CD4-positive, alpha-beta T cell treated with Interleukin-10 for 1 hour (primary cell): ENCODE results near the gene SUSD1.
"Not testable (repeated sequence)": the region's sequence is repeated elsewhere in the genome, so short reads cannot be mapped to it uniquely, and the experiment has no call there.

Experiments
- DNase-seq: peaks from one replicate; pipeline ENCODE4 v3.0.0-alpha.2; 2020

Gene SUSD1

DNA sequence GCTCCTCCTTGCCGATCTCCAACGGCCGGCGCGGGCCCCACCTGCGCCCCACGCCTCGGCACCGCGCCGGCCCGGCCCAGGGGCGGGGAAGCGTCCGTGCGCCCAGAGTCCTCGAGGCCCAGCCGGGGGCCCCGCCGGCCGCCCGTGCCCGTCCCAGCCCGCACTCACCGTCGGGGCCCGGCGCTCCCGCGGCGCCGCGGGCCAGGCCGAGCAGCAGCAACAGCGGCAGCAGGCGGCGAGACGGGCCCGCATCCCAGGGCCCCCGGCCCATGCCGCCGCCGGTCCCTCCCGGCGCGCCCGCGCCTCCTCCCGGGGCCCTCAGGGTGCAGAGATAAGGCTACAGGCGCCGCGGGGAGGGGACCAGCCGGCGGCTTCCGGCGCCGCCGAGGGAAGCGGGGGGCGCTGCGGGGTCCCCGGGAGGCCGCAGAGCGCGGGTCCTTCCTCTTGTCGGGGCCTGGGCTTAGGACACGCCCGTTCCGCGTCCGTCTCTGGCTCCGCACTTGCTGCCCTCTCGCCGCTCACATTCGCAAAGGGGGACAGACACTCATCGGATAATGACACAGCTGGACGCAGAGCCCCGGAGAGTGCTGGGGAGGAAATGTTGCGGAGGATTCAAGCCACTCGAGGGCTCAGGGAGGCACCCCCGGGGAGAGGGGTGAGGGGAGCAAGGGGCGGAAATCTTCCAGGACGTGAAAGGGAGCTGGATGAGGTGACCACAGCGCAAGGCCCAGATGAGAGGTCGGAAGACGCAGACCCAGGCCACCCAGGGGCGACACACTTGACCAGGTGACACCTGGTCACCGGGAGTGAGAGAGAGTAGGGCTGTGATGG is at the start of gene SUSD1:
TSS of gene SUSD1 (minus strand) at position 333 of the 831 bp plus-strand sequence. CDS start at position 271, 62 bp downstream.
- peak; percentile 49 for DNase-seq

DNA sequence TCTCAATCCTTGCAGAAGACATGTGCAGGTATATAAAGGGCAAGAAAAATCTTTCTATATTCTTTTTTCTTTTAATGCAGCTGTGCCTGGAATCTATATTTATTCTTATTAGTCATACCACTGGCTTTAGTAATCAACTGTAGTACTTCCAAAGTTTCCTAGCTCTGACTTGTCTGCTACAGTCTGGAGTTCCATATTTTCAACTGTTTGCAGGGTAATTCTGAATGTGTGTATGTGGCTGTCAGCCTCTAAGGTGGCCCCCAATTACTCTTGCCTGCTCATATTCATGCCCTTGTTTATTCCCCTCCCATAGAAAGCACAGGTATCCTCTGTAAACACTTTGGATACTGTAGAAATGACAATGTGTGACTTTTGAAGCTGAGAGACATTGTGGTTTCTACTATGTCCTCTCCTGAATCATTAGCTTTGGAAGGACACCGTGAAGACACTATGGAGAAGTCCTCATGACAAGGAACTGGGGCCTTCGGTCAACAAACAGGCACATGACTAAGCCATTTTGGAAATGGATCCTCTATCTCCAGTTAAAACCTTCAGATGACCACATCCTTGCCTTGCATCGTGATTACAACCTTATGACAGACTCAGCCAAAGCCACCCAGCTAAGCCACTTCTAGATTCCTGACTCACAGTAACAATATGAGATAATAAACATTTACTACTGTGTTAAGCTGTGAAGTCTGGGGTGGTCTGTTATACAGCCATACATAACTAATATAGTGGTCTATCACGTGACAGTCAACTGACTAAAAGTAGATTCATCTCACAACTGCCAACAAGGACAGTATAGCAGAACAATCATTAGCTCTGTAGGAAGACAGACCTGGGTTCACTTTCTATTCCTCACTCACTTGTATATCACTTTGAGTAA is 49.5 kb upstream of the SUSD1 start:
- no peak for DNase-seq

DNA sequence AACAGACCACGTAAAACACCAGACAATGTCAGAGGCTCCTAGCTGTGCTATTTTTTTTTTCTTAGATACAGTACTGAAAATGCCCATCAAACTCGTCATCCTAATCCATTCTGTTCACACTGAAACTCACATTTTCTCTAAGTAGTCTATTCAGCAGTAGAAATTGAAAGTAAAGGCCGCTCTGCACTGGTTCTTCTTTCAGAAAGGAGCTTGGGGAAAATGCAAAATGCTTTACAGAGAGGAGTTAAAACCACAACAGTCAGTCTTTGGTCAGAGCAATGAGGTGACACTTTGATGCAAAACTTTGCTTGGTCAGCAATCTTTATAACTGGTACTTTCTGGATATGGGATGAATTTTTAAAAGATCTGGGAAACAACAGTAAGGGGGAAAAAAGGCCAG is 43.8 kb upstream of the SUSD1 start:
- DNase-seq = peak; percentile 32

DNA sequence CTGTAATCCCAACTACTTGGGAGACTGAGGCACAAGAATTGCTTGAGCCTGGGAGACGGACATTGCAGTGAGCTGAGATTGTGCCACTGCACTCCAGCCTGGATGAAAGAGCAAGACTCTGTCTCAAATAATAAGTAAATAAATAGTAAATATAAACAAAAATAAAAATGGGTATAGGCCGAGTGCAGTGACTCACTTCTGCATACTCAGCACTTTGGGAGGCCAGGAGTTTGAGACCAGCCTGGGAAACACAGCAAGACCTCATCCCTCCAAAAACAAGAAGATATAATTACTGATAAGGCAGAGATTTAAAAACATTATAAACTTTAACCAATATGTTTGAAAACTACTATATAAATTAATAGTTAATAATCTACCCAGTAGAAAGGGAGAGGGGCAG is 37.8 kb upstream of the SUSD1 start:
- no peak for DNase-seq

DNA sequence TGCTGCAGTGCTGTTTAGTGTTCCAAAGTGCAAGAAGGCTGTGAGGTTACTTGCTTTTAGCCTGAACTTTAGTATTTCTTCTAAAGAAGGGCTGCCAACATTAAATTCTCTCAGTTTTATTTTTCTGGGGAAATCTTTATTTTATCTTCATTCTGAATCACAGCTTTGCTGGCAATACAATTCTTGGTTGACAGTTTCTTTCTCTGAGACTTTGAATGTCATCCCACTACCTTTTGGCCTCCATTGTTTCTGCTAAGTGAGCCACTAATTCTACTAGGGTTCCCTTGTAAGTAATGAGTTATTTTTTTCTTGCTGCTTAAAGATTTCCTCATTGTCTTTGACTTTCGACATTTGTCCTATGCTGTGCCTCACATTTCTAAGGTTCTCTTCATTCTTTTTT is 32.4 kb upstream of the SUSD1 start:
- no peak for DNase-seq

DNA sequence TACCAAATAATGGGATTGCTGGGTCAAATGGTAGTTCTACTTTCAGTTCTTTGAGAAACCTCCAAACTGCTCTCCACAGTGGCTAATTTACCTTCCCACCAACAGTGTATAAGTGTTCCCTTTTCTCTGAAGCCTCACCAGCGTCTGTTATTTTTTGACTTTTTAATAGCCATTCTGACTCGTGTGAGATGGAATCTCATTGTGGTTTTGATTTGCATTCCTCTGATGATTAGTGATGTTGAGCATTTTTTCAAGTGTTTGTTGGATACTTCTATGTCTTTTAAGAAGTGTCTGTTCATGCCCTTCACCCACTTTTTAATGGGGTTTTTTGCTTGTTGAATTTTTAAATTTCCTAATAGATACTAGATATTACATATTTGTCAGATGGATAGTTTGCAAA is 28.4 kb upstream of the SUSD1 start:
- no peak for DNase-seq

DNA sequence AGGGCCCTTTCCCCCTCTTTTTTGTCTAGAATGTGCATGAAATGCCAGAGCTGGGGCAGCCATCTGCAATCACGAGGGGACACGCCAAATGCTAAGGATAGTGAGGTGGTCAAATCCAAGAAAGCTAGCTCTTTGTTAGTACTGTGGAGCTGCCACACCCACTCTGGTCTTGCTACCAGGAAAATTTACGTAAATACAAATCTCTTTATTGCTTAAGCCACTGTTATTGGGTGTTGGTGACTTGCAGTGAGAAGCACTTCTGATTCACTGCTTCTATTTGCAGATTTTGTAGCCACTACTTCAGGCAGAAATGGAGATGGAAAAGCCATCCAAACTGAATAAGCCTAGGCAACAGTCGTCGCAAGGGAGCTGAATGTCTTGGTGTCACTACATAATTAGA is 25.6 kb upstream of the SUSD1 start:
- no peak for DNase-seq

DNA sequence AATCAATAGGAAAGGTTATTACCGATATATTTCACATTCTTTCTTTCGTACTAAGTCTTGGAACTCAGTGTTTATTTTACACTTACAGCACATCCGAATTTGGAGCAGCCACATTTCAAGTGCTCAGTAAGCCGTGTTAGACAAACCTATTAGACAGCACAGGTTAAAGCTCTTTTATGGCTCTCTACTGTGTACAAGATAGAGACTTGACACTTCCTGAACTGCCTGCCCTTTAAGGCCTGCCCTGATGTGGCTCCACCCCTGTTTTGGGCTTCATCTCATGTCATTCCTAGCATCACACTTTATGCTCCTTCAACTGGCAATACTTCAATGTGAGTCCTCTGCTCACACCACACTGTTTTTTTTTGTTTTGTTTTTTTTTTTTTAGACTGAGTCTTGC is 23.5 kb upstream of the SUSD1 start:
- no peak for DNase-seq

DNA sequence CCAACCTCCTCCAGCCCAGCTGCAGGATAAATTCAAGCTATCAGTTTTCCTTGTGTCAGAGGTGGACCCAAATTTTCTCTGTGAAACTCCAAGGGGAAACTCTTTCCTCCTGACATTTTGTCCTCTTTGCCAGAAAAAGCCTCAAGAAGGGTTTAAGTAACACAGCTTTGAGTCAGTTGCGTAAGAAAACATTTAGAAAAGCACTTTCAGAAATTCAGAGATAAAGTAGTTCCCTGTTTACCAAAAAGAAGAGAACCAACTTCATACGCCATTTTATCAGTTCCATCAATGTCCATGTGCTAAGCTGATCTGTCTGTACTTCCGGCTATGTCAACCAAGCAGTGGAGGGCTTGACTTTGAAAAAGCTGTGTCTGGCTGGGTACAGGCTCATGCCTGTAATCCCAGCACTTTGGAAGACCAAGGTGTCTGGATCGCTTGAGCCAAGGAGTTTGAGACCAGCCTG is 19.9 kb upstream of the SUSD1 start:
- no peak for DNase-seq

DNA sequence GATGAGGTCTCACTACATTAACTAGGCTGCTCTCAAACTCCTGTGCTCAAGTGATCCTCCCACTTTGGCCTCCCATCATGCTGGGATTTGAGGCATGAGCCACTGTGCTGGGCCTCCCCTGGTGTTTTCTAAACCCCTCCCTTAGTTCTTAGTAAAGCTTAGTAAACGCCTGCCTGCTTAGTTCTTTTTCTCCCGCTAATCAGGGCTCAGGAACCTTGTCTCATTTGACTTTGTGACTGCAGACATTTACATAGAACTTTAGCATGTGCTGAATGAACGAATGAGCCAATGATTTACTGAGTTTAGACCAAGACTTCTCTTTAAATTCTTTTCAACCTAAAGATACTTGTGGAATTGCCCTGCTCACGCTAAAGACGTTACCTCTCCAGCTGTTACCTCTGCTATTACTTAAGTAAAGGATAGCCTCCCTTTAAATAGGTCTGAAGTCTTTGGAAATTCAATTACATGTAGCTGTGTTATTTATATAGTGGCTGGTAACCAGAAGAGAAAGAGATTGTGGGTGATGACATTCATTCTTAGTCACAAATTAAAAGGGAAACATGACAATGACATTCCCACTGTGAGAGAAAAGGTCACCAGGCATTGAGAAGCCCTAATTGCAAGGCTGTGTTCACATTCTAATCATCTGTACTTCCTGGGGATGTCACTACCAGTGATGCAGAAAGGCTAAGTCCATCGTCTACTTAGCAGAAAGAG is 18.6 kb upstream of the SUSD1 start:
- DNase-seq = no peak

DNA sequence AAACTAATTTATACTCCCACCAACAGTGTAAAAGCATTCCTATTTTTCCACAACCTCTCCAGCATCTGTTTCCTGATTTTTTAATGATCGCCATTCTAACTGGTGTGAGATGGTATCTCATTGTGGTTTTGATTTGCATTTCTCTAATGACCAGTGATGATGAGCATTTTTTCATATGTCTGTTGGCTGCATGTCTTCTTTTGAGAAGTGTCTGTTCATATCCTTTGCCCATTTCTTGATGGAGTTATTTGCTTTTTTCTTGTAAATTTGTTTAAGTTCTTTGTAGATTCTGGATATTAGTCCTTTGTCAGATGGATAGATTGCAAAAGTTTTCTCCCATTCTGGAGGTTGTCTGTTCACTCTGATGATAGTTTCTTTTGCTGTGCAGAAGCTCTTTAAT is 15.2 kb upstream of the SUSD1 start:
- not testable (repeated sequence) for DNase-seq

DNA sequence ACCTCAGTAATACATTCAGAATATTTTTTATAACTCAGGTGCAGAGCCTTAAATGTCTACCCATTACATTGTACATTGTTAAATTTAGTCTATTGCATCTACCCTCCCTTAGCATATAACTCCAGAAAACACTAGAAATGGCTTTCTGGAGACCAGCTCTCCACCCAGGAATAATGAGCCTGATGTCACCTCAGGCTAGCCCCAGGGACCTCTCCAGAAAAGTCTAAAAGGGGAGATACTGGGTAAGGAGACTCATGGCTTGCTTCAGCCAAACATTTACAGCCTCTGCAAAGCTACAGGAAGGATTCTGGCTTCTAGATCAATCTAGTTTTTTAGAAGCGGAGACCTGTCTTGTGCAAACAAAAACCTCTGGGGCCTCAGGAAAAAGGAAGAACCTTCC is 13.8 kb upstream of the SUSD1 start:
- no peak for DNase-seq

DNA sequence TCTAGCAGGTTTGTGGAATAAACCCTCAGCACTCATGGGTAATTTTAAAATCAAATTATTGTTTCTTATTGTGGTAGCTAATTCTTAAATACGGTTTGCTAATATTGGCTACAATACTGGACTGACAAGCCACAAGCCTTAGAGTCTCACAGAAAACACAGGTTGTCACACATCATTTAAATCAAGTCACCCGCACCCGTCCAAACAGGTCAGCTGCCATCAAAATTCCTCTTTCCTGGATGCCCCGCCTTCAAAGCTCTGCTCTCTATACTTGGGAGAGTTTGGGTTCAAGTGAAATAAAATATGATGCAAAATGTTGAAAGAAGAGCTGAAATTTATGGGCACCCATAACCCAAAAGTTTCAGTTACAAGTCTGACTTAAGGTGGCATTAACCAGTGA is 12.3 kb upstream of the SUSD1 start:
- no peak for DNase-seq

DNA sequence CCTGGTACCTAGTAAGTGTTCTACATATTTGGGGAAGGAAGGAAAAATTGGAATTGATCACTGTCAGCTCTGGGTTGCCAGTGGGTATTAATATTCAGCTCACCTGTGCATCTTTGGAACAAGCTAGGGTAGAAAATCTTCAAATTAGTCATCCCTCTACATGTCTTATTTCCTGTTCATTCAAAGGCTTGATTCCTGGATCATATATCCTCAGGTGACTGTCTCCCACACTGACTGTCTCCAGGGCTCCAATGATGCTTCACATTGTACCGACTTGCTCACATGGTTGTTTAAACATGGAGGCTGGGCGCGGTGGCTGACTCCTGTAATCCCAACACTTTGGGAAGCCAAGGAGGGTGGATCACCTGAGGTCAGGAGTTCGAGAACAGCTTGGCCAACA is 11.6 kb upstream of the SUSD1 start:
- DNase-seq = no peak

DNA sequence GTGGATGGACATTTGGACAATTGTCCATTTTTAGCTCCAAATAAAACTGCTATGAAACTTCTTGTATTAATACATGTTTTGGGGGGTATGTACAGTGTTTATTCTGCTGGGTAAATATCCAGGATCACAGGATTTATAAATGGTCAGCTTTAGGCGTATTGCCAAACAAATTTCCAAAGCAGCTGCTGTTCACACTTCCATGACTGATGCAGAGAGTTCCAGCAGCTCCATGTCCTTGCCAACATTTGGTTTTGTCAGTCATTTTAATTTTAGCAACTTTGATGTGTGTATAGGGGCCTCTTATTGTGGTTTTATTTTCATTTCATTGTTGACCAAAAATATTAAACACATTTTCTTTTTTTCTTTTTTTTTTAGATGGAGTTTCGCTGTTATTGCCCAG is 9.8 kb upstream of the SUSD1 start:
- no peak for DNase-seq

DNA sequence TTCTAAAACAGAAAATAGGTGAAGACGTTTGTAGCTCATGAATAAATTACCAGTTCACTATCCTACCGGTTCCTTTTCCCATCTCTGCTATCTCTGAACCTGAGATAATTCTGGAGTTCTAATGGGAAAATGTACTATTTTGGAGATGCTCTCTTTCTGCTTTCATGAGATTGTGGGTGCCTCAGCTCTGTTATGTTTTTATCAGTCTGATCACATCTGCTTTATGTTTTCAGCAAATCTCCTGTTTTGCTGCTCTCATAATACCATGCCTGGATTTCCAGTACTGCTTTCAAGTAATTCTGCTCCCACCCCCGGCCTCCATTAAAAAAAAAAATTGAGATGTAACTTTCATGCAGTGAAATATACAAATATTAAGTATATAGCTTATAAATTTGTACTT is 9.1 kb upstream of the SUSD1 start:
- DNase-seq = no peak

DNA sequence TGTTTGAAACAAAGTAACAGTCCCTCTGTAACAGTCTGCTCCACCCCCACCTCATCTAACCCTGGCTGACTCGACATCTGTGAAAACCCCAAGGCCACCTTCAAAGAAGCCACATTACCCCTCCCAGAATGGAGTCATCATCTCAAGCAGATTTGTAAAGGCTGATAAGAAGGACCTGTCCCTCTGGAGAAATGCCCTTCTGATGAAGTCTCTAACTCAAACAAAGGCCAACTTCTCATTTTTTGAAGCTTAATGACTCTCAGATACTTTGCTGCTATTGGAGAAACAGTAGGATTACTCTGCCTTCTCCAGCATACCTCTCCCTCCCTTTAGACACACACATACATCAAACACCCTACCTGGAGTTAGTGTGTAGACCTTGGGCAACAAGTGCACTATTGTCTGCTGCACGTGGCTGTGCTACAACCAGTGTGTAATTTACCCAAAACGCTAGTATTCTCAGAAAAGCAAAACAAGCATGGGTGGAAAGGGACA is 5.3 kb upstream of the SUSD1 start:
- peak; percentile 70 for DNase-seq

DNA sequence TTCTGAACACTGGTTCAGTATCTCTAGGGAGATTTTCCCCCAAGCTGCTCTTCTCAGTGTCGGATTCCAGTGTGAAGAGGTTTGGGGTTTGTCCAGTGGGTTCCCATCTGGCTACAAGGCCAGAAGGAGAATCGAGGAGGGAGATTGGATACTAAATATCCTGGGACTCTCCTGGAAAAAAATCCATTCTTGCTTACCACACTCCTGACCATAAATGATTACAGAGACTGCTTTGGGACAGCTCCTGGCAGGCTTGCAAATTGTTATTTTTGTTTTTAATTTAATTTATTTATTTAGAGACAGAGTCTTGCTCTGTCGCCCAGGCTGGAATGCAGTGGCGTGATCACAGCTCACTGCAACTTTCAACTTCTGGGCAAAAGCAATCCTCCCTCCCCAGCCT is 4.7 kb upstream of the SUSD1 start:
- no peak for DNase-seq

DNA sequence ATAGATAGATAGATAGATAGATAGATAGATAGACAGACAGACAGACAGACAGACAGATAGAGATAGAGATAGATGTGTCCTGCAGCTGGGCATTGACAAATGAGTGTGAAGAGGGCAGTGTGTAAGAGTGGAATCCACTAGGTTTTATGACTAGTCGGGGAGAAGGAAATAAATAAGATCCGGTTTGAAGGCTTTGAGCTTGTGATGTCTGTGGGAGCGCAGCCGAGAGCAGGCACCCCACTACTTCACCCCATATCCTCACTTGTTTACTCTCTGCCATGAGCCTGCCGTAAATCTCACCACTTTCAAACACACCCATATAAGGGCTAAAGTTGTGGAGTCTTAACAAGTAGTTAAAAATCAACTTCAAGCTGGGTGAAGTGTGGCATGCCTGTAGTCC is 1.4 kb upstream of the SUSD1 start:
- peak; percentile 57 for DNase-seq

DNA sequence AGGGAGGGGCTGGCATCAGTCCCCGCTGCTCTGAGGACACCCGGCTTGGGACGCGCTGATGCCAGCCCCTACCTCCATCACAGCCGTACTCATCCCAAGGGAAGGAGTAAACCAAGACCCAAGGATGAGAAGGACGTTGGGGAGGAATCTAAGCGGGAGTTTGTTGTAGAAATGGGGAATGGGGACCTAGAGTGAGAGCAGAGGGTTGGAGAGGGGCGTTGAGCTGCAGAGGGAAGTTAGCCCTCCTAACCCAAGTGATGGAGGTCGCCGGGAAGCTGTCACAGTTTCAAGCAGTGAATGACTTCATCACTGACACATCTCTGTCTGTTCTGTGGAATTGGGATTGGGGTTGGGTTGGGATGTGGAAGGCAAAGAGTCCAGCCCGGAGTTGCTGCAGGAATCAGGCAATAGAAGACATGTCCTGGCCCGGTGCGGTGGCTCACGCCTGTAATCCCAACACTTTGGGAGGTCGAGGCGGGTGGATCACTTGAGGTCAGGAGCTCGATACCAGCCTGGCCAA is 759 bp upstream of the SUSD1 start:
- no peak for DNase-seq

DNA sequence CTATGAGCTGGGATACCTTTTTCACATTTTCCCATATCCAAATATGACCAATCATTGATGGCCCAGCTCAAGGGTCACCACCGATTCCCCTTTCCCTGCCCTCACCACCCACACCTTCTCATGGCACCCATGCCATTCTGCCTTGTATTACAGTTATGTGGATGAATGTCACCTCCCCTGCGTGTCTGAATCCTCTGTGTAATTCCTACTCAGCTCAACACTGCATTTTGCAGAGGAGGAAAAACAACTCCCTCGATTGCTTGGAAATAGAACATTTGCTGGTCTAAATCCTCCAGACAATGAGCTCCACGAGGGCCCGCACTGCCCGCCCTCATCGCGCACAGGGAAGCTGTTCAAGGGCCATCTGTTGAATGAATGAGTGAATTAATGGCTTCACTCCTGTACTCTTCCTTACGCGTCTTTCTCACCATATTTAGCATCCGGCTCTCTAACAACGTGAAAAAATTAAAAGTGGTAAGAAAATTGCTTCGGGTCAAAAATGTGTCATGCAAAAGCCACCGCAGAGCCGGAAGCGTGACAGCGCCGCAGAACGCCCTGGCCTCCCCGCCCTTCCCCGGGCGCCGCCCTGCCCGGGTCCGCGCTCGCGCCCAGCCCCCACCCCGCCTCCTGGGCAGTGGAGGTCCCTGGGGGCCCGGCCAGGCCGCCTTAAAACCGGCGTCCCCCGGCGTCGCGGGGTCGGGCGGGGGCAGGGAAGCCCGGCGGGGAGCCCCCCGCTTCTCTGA is 704 bp downstream of the SUSD1 start:
- DNase-seq = peak; percentile 82
